SU-DHL-6 (cell line): Measurements from ENCODE around the gene CTTN.

Source experiments
- H2AFZ ChIP-seq: fragments of 200-600 bp; sonication (generic); 2 replicates; pipeline ENCODE4 v1.6.1; 2014; ENCODE audit warnings: low read depth, mild to moderate bottlenecking, moderate library complexity, mixed read lengths, antibody characterized with exemption, low read length; ENCODE audit not compliant: severe bottlenecking
- H3F3A ChIP-seq: fragments of 200-600 bp; shearing (Covaris generic); 2 replicates; pipeline ENCODE4 v1.6.0; 2016; ENCODE audit warnings: antibody characterized with exemption, mild to moderate bottlenecking; ENCODE audit not compliant: insufficient read depth
- H3K27ac ChIP-seq: fragments of 200-600 bp; sonication (generic); 2 replicates; pipeline ENCODE4 v1.5.1; 2016; ENCODE audit warnings: low read depth, mild to moderate bottlenecking, low read length, moderate library complexity, mixed read lengths
- H3K27me3 ChIP-seq: fragments of 200-600 bp; sonication (generic), shearing (Covaris generic); 2 replicates; pipeline ENCODE4 v1.6.0; 2014; ENCODE audit warnings: mild to moderate bottlenecking, low read length
- H3K36me3 ChIP-seq: fragments of 200-600 bp; sonication (generic); 2 replicates; pipeline ENCODE4 v1.6.1; 2014; ENCODE audit warnings: mild to moderate bottlenecking, low read length, mixed read lengths
- H3K4me2 ChIP-seq: fragments of 300-600, 200-600 bp; shearing (Covaris generic), sonication (generic); 2 replicates; pipeline ENCODE4 v1.6.0; 2014; ENCODE audit warnings: low read length, low read depth, mild to moderate bottlenecking; ENCODE audit not compliant: poor library complexity, severe bottlenecking
- H3K4me3 ChIP-seq: fragments of 200-600 bp; sonication (generic); 2 replicates; pipeline ENCODE4 v1.5.1; 2014; ENCODE audit warnings: antibody characterized with exemption, low read length, mild to moderate bottlenecking, mixed read lengths; ENCODE audit not compliant: insufficient read depth, poor library complexity, severe bottlenecking
- H3K79me2 ChIP-seq: fragments of 200-600 bp; sonication (generic); 2 replicates; pipeline ENCODE4 v1.6.1; 2014; ENCODE audit warnings: mild to moderate bottlenecking, low read length, moderate library complexity; ENCODE audit not compliant: insufficient read depth
- H3K9ac ChIP-seq: fragments of 200-600 bp; sonication (generic); 2 replicates; pipeline ENCODE4 v1.7.0; 2014; ENCODE audit warnings: mild to moderate bottlenecking, low read length
- H3K9me2 ChIP-seq: fragments of 200-600 bp; sonication (generic); replicated peaks from 2 replicates; pipeline ENCODE4 v1.6.1; 2014; ENCODE audit warnings: low read length; ENCODE audit not compliant: insufficient read depth
- H3K9me3 ChIP-seq: fragments of 200-600 bp; sonication (generic); 2 replicates; pipeline ENCODE4 v1.6.1; 2014; ENCODE audit warnings: low read length, mixed read lengths; ENCODE audit not compliant: insufficient read depth
- H4K20me1 ChIP-seq: fragments of 200-600 bp; sonication (generic); 2 replicates; pipeline ENCODE4 v1.6.1; 2014; ENCODE audit warnings: low read depth, mild to moderate bottlenecking, antibody characterized with exemption, low read length, moderate library complexity, mixed read lengths
- CTCF ChIP-seq: fragments of 200-600 bp; sonication (generic); IDR thresholded peaks from one replicate; pipeline ENCODE4 v1.5.1; 2017; ENCODE audit warnings: antibody characterized with exemption, mild to moderate bottlenecking, low read length, moderate library complexity; ENCODE audit not compliant: insufficient read depth, poor library complexity, severe bottlenecking
- EZH2phosphoT487 ChIP-seq: fragments of 200-600 bp; sonication (generic), shearing (Covaris generic); conservative IDR thresholded peaks from 2 replicates; pipeline ENCODE4 v1.6.1; 2018; ENCODE audit warnings: mild to moderate bottlenecking, antibody characterized with exemption, low read length, moderate library complexity, mixed read lengths

CTTN gene

GRCh38 chr11:70381350-70381749, 17.0 kb upstream of the CTTN start:
- H3K9me3 ChIP-seq: no peaks in the 10 kb centered on the region
- H3K27ac ChIP-seq: no peak overlapping the region
- H3K4me3 ChIP-seq: no peak overlapping the region
- H3K9ac ChIP-seq: no peak overlapping the region
- H3K79me2 ChIP-seq: 0 out of 2 replicates have a peak, but pooled peaks cover 4% of the 10 kb centered on the region
- peaks cover 13% of the 10 kb centered on the region for H3F3A ChIP-seq
- H3K9me2 ChIP-seq: no peaks in the 10 kb centered on the region
- H3K27me3 ChIP-seq: no peaks in the 10 kb centered on the region
- no peak overlapping the region for H2AFZ ChIP-seq
- TF ChIP-seq CTCF (no peak), EZH2phosphoT487 (no peak)
- H3K36me3 ChIP-seq: peaks cover 16% of the 10 kb centered on the region; the same call in 1 of the 2 replicates
- no peaks in the 10 kb centered on the region for H4K20me1 ChIP-seq
- no peak overlapping the region for H3K4me2 ChIP-seq

DNA sequence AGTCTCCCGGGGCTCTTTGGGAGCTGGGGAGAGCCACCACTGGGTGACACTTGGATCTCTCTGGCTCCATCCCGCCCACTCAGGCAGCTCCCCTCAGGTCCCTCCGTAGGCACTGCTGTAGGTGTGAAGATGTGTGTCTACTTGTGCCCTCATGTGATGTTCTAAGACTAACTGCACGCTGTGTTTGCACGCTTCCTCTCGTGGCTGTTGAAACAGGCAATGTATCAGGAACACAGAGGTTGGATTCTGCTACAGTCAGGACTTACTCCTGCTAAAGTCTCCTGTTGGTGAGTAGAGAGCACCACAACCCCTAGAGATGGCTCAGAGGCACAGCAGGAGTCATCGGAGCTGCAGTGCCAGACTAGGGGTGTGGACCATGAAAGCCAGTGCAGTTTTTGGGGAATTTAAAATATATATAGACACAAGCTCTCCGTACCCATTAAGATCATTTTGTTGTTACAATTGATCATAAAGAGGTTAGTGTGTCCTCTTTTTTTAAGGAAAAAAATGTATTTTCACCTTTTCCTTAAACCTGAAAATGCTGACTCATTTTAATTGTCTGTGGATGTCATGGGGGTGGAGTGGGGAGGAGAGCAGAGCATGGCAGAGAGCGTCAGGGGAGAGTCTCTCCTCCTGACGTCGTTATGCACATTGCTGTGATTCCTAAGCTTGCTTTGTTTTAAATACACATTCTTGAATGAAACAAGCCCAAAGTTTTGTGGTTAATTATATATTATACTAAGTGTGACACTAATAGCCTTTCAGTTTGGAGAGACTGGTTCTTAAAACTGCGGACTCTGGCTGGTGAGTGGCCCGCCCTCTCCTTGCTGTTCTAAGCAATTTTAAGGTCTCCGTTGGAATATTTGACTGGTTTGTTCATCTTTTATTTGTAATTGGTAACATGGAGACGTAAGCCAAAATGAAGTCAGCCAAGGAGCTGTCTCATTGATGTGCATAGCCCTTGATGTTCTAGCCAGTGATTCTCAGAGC, 16.2 kb upstream of the CTTN start:
- Histone ChIP-seq H3K36me3 (peaks cover 16% of the 10 kb centered on the region; the same call in 1 of the 2 replicates), H3K79me2 (0 out of 2 replicates have a peak, but pooled peaks cover 4% of the 10 kb centered on the region), H4K20me1 (no peaks in the 10 kb centered on the region), H3K9me2 (no peaks in the 10 kb centered on the region), H3K27ac (no peak overlapping the region), H3K9ac (no peak overlapping the region), H2AFZ (no peak overlapping the region), H3K9me3 (no peaks in the 10 kb centered on the region), H3K27me3 (no peaks in the 10 kb centered on the region), H3F3A (peaks cover 13% of the 10 kb centered on the region), H3K4me3 (no peak overlapping the region), H3K4me2 (no peak overlapping the region)
- no peak for TF ChIP-seq EZH2phosphoT487
- TF ChIP-seq CTCF: no peak

- H4K20me1 ChIP-seq: no peaks in the 10 kb centered on the region
- no peaks in the 10 kb centered on the region for H3K9me2 ChIP-seq
- TF ChIP-seq CTCF (no peak), EZH2phosphoT487 (no peak)
- no peak overlapping the region for H3K9ac ChIP-seq
- H3K27me3 ChIP-seq: no peaks in the 10 kb centered on the region
- no peak overlapping the region for H3K4me2 ChIP-seq
- no peaks in the 10 kb centered on the region for H3K9me3 ChIP-seq
- peaks cover 13% of the 10 kb centered on the region for H3F3A ChIP-seq
- H3K79me2 ChIP-seq: 0 out of 2 replicates have a peak, but pooled peaks cover 10% of the 10 kb centered on the region
- H3K27ac ChIP-seq: no peak overlapping the region; the same call in 1 of the 2 replicates
- peaks cover 12% of the 10 kb centered on the region; the same call in 1 of the 2 replicates for H3K36me3 ChIP-seq
- no peak overlapping the region for H3K4me3 ChIP-seq
- no peak overlapping the region for H2AFZ ChIP-seq
Observed at GRCh38 chr11:70383664-70384565, 14.4 kb upstream of the CTTN start.
